C4-2B (cell line): ENCODE data around the gene ZNF423.

Experiments used
- ZFX ChIP-seq: fragments of 450-650 bp; IDR thresholded peaks from 2 replicates; pipeline ENCODE4 v1.6.1; 2017
- TF ChIP-seq, protein P1 (sequence below): fragments of 450-650 bp; conservative IDR thresholded peaks from 2 replicates; pipeline ENCODE4 v1.5.1; 2017; ENCODE audit warnings: mild to moderate bottlenecking

DNA sequence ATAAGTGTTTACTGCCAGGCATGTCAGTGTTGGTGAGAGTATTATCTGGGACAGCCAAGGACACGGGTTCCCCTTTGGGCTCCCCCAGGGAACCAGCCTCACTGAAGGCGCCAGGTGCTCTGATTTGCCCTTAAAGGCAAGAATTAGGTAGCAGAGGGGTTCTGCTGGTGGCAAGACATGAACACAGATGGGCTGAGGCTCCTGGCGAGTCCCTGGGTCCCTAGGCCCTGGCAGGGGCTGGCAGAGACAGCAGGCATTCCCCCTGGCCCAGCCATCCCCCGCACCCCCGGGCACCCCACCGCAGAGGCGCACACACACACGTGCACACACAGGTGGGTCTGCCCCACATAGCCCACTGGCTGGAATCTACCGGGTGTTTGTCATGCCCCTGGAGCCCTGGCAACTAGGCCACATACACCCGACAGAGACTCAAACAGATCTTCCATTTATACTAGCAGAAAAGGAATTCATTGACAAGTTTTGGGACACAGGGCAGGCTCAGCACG is 329.0 kb downstream of the ZNF423 start:
- TF ChIP-seq, protein P1, sequence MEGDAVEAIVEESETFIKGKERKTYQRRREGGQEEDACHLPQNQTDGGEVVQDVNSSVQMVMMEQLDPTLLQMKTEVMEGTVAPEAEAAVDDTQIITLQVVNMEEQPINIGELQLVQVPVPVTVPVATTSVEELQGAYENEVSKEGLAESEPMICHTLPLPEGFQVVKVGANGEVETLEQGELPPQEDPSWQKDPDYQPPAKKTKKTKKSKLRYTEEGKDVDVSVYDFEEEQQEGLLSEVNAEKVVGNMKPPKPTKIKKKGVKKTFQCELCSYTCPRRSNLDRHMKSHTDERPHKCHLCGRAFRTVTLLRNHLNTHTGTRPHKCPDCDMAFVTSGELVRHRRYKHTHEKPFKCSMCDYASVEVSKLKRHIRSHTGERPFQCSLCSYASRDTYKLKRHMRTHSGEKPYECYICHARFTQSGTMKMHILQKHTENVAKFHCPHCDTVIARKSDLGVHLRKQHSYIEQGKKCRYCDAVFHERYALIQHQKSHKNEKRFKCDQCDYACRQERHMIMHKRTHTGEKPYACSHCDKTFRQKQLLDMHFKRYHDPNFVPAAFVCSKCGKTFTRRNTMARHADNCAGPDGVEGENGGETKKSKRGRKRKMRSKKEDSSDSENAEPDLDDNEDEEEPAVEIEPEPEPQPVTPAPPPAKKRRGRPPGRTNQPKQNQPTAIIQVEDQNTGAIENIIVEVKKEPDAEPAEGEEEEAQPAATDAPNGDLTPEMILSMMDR: no peak
- TF ChIP-seq ZFX: no peak
